ENCODE measurements around the gene WNT9A.

- TF ChIP-seq CTCF (IDR thresholded peaks at IDR 0.05; ENCODE audit: poor library complexity) (no peak), EZH2phosphoT487 (IDR thresholded peaks at IDR 0.05; ENCODE audit: low read depth, severe bottlenecking, unreplicated experiment) (no peak), EZH2 (IDR thresholded peaks at IDR 0.05; ENCODE audit: borderline replicate concordance) (no peak)
Measured at GRCh38 chr1:227901906-227902640, 45.7 kb downstream of the WNT9A start.
